CD4-positive, alpha-beta T cell (primary cell): Measurements from ENCODE around the gene GRIN3A. TPM values are rescaled to one million over a fixed set of nuclear protein-coding genes. Genes with fewer than 3 reads are reported as not detected.
"Not testable (repeated sequence)": the region's sequence is repeated elsewhere in the genome, so short reads cannot be mapped to it uniquely, and the experiment has no call there.

Experiments
- ATAC-seq: fragments of 200-7000 bp; cut with Tn5 transposase; one replicate; pipeline ENCODE4 v1.10.0; 2022; ENCODE audit warnings: mild to moderate bottlenecking; ENCODE audit not compliant: poor library complexity
- CTCF ChIA-PET: fragments of 350-600 bp; sonication (Branson Sonifier 250); formaldehyde crosslinking; loops from one replicate; lab custom pipeline; 2021; ENCODE audit warnings: antibody characterized with exemption, inconsistent platforms; lab: Charles Lee
- POLR2A ChIA-PET: fragments of 350-600 bp; sonication (Branson Sonifier 250); formaldehyde crosslinking; loops from one replicate; lab custom pipeline; 2021; ENCODE audit warnings: antibody characterized with exemption, inconsistent platforms; lab: Charles Lee
- DNase-seq, 14 experiments: peaks; one replicate each; pipeline ENCODE4 v3.0.0-alpha.2; 2013 to 2020; ENCODE audit warnings: mixed read lengths in 2 of 14
- H3K27ac ChIP-seq, 2 donors: one replicate each; pipeline versions ENCODE4 v1.5.1 to v1.7.0; 2013; ENCODE audit warnings: low read length in 2 of 2, low read depth in 1 of 2, mild to moderate bottlenecking in 1 of 2
- H3K27me3 ChIP-seq, 2 experiments: 1 replicate in 1 of 2; 2 replicates in 1 of 2; pipeline versions ENCODE4 v1.6.1 to v1.7.0; 2013; ENCODE audit warnings: low read length in 2 of 2, control low read depth in 1 of 2, mild to moderate bottlenecking in 1 of 2, moderate library complexity in 1 of 2; ENCODE audit not compliant: insufficient read depth in 2 of 2, control insufficient read depth in 1 of 2
- H3K36me3 ChIP-seq: one replicate; pipeline ENCODE4 v1.6.1; 2013; ENCODE audit warnings: low read length, control low read depth; ENCODE audit not compliant: insufficient read depth
- H3K4me1 ChIP-seq: one replicate; pipeline ENCODE4 v1.6.1; 2013; ENCODE audit warnings: low read length, control low read depth; ENCODE audit not compliant: insufficient read depth
- H3K4me3 ChIP-seq: one replicate; pipeline ENCODE4 v1.5.1; 2013; ENCODE audit warnings: mild to moderate bottlenecking, low read length, moderate library complexity
- H3K9me3 ChIP-seq, 2 experiments: 1 replicate in 1 of 2; 2 replicates in 1 of 2; pipeline versions ENCODE4 v1.6.1 to v1.7.0; 2013; ENCODE audit warnings: low read length in 2 of 2, mild to moderate bottlenecking in 2 of 2, control low read depth in 1 of 2, moderate library complexity in 1 of 2; ENCODE audit not compliant: control insufficient read depth in 1 of 2, insufficient read depth in 1 of 2
- H3K27ac Mint-ChIP-seq: one replicate; pipeline ENCODE4 v1.8.0; 2020; ENCODE audit warnings: mixed read lengths
- H3K27me3 Mint-ChIP-seq: one replicate; pipeline ENCODE4 v1.8.0; 2021; ENCODE audit warnings: mixed read lengths
- H3K36me3 Mint-ChIP-seq: one replicate; pipeline ENCODE4 v1.8.0; 2021; ENCODE audit warnings: low read depth, mixed read lengths
- H3K4me1 Mint-ChIP-seq: one replicate; pipeline ENCODE4 v1.8.0; 2021; ENCODE audit warnings: low read depth, mixed read lengths
- H3K4me3 Mint-ChIP-seq: one replicate; pipeline ENCODE4 v1.8.0; 2020; ENCODE audit warnings: mild to moderate bottlenecking, mixed read lengths
- H3K9me3 Mint-ChIP-seq: one replicate; pipeline ENCODE4 v1.8.0; 2020; ENCODE audit warnings: mixed read lengths
- CTCF ChIP-seq: fragments of 200-600 bp; IDR thresholded peaks from one replicate; pipeline ENCODE4 v1.8.0; 2022; ENCODE audit warnings: antibody characterized with exemption, mild to moderate bottlenecking
- intact Hi-C, 2 experiments: fragments of 100-400 bp; cut with DNase I in 1 of 2; cut with micrococcal nuclease in 1 of 2; formaldehyde crosslinking; loops; one replicate each; pipeline versions ENCODE4 v1.15.1 to v1.9.0; 2023 to 2025; cut with DNase I, micrococcal nuclease
- total RNA-seq, 174 experiments: library from RNA in 2 of 174; stranded (reverse) in 2 of 174; gene quantifications; one replicate each; pipeline ENCODE4 v1.2.3 and lab custom pipeline; 2021 to 2026

Gene GRIN3A
- total RNA-seq, 2 experiments from 2014 or later, result 0.03 TPM; not detected in 1

- no peaks in the 10 kb centered on the region for H3K9me3 Mint-ChIP-seq
- intact Hi-C loops, result no loop called here
These were observed 146.5 kb downstream of the GRIN3A start for GRCh38 chr9:101591787-101592446.

GRCh38 chr9:101590901-101591300, 147.5 kb downstream of the GRIN3A start:
- Mint-ChIP-seq H3K4me1 (no peaks in the 10 kb centered on the region), H3K27me3 (no peaks in the 10 kb centered on the region), H3K27ac (no peak overlapping the region), H3K4me3 (no peak overlapping the region), H3K36me3 (no peaks in the 10 kb centered on the region), H3K9me3 (no peaks in the 10 kb centered on the region)
- no peak overlapping the region for H3K4me3 ChIP-seq
- intact Hi-C loops, result no loop called here
- no peak for TF ChIP-seq CTCF
- no peak for ATAC-seq
- H3K27ac ChIP-seq, result no peak overlapping the region
- no peaks in the 10 kb centered on the region for H3K27me3 ChIP-seq
- H3K9me3 ChIP-seq, result no peaks in the 10 kb centered on the region
- no peak for DNase-seq
- CTCF ChIA-PET, result no interaction called here
- POLR2A ChIA-PET, result no interaction called here
- H3K36me3 ChIP-seq, result no peaks in the 10 kb centered on the region
- no peaks in the 10 kb centered on the region for H3K4me1 ChIP-seq

More at GRCh38 chr9:101591787-101592446, 146.5 kb downstream of the GRIN3A start:
- ATAC-seq (no peak), DNase-seq (no peak)
- Mint-ChIP-seq H3K4me1 (no peaks in the 10 kb centered on the region), H3K27ac (no peak overlapping the region), H3K27me3 (no peaks in the 10 kb centered on the region), H3K36me3 (no peaks in the 10 kb centered on the region), H3K4me3 (no peak overlapping the region)
- Histone ChIP-seq H3K4me3 (no peak overlapping the region), H3K27me3 (no peaks in the 10 kb centered on the region), H3K36me3 (no peaks in the 10 kb centered on the region), H3K4me1 (no peaks in the 10 kb centered on the region), H3K9me3 (no peaks in the 10 kb centered on the region), H3K27ac (no peak overlapping the region)
- no peak for TF ChIP-seq CTCF
- CTCF ChIA-PET, result no interaction called here
- POLR2A ChIA-PET, result no interaction called here

- CTCF ChIA-PET, H3K9me3 Mint-ChIP-seq, H3K27ac ChIP-seq, H3K9me3 ChIP-seq, H3K4me3 Mint-ChIP-seq, H3K4me3 ChIP-seq, H3K27me3 ChIP-seq, H3K4me1 ChIP-seq, intact Hi-C loops, POLR2A ChIA-PET, DNase-seq, H3K27ac Mint-ChIP-seq, H3K36me3 ChIP-seq, H3K4me1 Mint-ChIP-seq, ATAC-seq, H3K36me3 Mint-ChIP-seq, H3K27me3 Mint-ChIP-seq: not testable (repeated sequence)
These were observed 148.4 kb downstream of the GRIN3A start for GRCh38 chr9:101590074-101590473.
